MCF 10A (cell line): Measurements from ENCODE around the gene PROX2. TPM values are rescaled to one million over a fixed set of nuclear protein-coding genes. Genes with fewer than 3 reads are reported as not detected.

Source experiments
- Bru-seq: library from RNA; stranded (reverse); fragments of 400-500 nt; gene quantifications from one replicate; lab custom pipeline; 2021; lab: Mats Ljungman, UMichigan
- BruChase-seq, 2 experiments: library from RNA; stranded (reverse); fragments of 400-500 nt; gene quantifications; one replicate each; lab custom pipeline; 2021; lab: Mats Ljungman, UMichigan
- BruUV-seq: library from RNA; stranded (reverse); fragments of 400-500 nt; replicated peaks from 2 replicates; lab custom pipeline; 2021; lab: Mats Ljungman, UMichigan
- CTCF ChIA-PET: fragments of 300-600 bp; sonication (Branson Sonifier 250); formaldehyde crosslinking; extraction: SDS; loops from one replicate; lab custom pipeline; 2021; ENCODE audit warnings: antibody characterized with exemption, inconsistent platforms; lab: Yijun Ruan, JAX
- POLR2A ChIA-PET: fragments of 300-600, 350-650 bp; sonication (Branson Sonifier 250); formaldehyde crosslinking; extraction: SDS; loops from one replicate; lab custom pipeline; 2020; ENCODE audit warnings: antibody characterized with exemption, inconsistent platforms; lab: Yijun Ruan, JAX
- DNase-seq: peaks from one replicate; pipeline ENCODE4 v3.0.0-alpha.2; 2018; ENCODE audit not compliant: unreplicated experiment
- H3K27ac Mint-ChIP-seq: one replicate; pipeline ENCODE4 v1.8.0; 2022; ENCODE audit warnings: mild to moderate bottlenecking, low read depth, mixed read lengths; ENCODE audit not compliant: unreplicated experiment
- H3K27me3 Mint-ChIP-seq: one replicate; pipeline ENCODE4 v1.8.0; 2022; ENCODE audit warnings: mixed read lengths; ENCODE audit not compliant: insufficient read depth, unreplicated experiment
- H3K36me3 Mint-ChIP-seq: one replicate; pipeline ENCODE4 v1.8.0; 2022; ENCODE audit warnings: mild to moderate bottlenecking, moderate library complexity, mixed read lengths; ENCODE audit not compliant: insufficient read depth, unreplicated experiment
- H3K4me1 Mint-ChIP-seq: one replicate; pipeline ENCODE4 v1.8.0; 2022; ENCODE audit warnings: mixed read lengths; ENCODE audit not compliant: insufficient read depth, unreplicated experiment
- H3K4me3 Mint-ChIP-seq: one replicate; pipeline ENCODE4 v1.8.0; 2022; ENCODE audit warnings: mild to moderate bottlenecking, moderate library complexity, mixed read lengths; ENCODE audit not compliant: unreplicated experiment
- H3K9me3 Mint-ChIP-seq: one replicate; pipeline ENCODE4 v1.8.0; 2022; ENCODE audit warnings: mixed read lengths; ENCODE audit not compliant: unreplicated experiment
- intact Hi-C: fragments of 100-400 bp; cut with micrococcal nuclease; formaldehyde crosslinking; loops from 2 replicates; pipeline ENCODE4 v1.14.1; 2022
- long read RNA-seq: library from polyadenylated mRNA; stranded (forward); transcript quantifications from one replicate; pipeline ENCODE4 v2.0.0, GENCODE V29; 2022
- total RNA-seq: library from RNA; stranded (reverse); gene quantifications from 2 replicates; pipeline ENCODE4 v1.2.3, GENCODE V29; 2022
- TF ChIP-seq, protein P1 (sequence below): fragments of 200-600 bp; IDR thresholded peaks from one replicate; pipeline ENCODE4 v1.8.0; 2022; ENCODE audit warnings: antibody characterized with exemption, mild to moderate bottlenecking; ENCODE audit not compliant: unreplicated experiment

Gene PROX2, protein sequence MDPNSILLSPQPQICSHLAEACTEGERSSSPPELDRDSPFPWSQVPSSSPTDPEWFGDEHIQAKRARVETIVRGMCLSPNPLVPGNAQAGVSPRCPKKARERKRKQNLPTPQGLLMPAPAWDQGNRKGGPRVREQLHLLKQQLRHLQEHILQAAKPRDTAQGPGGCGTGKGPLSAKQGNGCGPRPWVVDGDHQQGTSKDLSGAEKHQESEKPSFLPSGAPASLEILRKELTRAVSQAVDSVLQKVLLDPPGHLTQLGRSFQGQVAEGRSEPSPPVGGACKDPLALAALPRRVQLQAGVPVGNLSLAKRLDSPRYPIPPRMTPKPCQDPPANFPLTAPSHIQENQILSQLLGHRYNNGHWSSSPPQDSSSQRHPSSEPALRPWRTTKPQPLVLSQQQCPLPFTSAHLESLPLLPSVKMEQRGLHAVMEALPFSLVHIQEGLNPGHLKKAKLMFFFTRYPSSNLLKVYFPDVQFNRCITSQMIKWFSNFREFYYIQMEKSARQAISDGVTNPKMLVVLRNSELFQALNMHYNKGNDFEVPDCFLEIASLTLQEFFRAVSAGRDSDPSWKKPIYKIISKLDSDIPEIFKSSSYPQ
- total RNA-seq = not detected in 2 replicates
- not detected for Bru-seq, nascent RNA
- BruChase-seq, experiment 1, labeled RNA remaining after a 6-hour chase = not detected
- BruChase-seq, experiment 2, labeled RNA remaining after a 2-hour chase = not detected
- long read RNA-seq = 0 reads

DNA sequence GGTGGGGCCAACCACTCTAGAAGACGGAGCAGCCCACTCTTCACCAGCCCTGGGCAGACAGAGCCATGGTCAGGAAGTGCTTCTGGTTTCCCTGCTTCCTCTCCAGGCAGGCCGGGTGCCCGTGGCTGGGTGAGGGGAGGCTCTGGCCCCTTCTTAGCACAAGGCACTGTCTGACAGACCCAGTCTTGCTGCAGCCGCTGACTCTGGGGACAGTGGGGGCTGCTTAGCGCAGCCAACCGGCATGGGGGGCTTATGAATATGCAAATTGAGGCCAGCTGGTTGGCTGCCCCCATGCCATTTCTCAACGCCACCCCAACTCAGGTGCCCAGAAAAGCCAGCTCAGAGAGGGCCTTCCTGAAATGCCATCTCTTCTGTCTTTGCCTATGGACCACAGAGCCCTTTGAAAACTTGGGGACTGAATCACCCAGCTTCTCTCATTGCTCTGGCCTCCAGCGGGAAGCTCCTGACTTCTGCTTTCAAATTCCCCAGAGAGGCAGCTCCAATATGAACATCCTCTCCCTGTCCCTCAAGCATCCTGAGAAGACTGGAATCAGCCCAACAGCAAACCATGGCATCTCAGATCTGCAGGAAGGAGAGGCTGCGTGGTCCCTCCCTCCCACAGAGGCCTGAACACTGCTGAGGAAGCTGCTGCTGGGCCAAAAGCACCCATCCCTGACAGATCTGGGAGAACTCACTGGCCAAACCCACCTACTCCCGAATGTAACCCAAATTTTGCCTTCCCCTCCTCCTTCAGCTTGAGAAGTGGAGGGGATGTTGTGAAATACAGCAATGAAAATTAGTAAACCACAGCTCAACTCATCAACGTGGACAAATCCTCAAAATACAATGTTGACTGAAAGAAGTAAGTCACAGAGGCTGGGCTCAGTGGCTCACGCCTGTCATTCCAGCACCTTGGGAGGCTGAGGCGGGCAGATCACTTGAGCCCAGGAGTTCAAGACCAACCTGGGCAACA lies at the start of gene PROX2:
TSS of gene PROX2 (minus strand) at position 205 of the 973 bp plus-strand sequence. CDS start 12,311 bp downstream, outside the sequence.
- H3K27me3 Mint-ChIP-seq = no peaks in the 10 kb centered on the region
- no peak within 1 kb of the TSS for H3K4me3 Mint-ChIP-seq
- H3K4me1 Mint-ChIP-seq = peaks cover 11% of the 10 kb centered on the region
- H3K9me3 Mint-ChIP-seq = no peaks in the 10 kb centered on the region
- ChIA-PET CTCF (interaction anchor here (2.1 to 15.4 kb wide), 5 partner anchors 14 to 212 kb away, joined by 9 to 204 read pairs (median 13); no protein-coding TSS in a partner anchor), POLR2A (interaction anchor here (0.5 to 1.2 kb wide), 4 partner anchors 13 to 303 kb away, joined by 3 to 5 read pairs (median 4); no protein-coding TSS in a partner anchor)
- H3K27ac Mint-ChIP-seq = no peak within 1 kb of the TSS
- no peak for DNase-seq
- TF ChIP-seq, protein P1, sequence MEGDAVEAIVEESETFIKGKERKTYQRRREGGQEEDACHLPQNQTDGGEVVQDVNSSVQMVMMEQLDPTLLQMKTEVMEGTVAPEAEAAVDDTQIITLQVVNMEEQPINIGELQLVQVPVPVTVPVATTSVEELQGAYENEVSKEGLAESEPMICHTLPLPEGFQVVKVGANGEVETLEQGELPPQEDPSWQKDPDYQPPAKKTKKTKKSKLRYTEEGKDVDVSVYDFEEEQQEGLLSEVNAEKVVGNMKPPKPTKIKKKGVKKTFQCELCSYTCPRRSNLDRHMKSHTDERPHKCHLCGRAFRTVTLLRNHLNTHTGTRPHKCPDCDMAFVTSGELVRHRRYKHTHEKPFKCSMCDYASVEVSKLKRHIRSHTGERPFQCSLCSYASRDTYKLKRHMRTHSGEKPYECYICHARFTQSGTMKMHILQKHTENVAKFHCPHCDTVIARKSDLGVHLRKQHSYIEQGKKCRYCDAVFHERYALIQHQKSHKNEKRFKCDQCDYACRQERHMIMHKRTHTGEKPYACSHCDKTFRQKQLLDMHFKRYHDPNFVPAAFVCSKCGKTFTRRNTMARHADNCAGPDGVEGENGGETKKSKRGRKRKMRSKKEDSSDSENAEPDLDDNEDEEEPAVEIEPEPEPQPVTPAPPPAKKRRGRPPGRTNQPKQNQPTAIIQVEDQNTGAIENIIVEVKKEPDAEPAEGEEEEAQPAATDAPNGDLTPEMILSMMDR = no peak
- intact Hi-C loops = no loop called here
- H3K36me3 Mint-ChIP-seq = no peaks in the 10 kb centered on the region
- no TSS peak for BruUV-seq

DNA sequence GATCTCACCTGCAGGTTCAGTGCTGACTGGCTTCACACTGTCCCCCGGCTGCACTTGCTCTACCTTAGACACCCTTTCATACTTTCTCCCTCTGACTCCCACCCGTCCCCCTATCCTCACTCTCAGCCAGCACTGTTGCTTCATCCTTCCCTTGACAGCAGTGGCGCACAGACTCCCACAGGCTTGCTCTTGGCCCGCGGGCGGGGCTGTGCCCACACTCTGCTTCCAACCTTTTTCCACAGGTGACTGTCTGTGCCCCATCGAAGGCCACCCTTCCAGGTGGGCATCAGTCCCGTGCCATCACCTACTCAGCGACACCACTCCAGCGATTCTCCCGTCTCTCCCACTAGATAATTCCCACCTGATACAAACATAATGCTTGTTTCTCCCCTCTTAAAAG lies 48.1 kb upstream of the PROX2 start:
- TF ChIP-seq, protein P1 = no peak
- DNase-seq = no peak
- Mint-ChIP-seq H3K4me3 (peak overlapping the region; percentile 23), H3K27ac (no peak overlapping the region), H3K27me3 (peaks cover 17% of the 10 kb centered on the region), H3K9me3 (no peaks in the 10 kb centered on the region), H3K36me3 (no peaks in the 10 kb centered on the region), H3K4me1 (peaks cover 5% of the 10 kb centered on the region)
- no TSS peak for BruUV-seq
- POLR2A ChIA-PET = interaction anchor here (1.3 to 1.6 kb wide), 2 partner anchors 12 to 41 kb away, joined by 8 to 9 read pairs; partner anchors contain the start of gene DLST
- CTCF ChIA-PET = interaction anchor here (0.9 kb wide), 1 partner anchor 63 kb away, joined by 5 read pairs; no protein-coding TSS in a partner anchor
- intact Hi-C loops = no loop called here

DNA sequence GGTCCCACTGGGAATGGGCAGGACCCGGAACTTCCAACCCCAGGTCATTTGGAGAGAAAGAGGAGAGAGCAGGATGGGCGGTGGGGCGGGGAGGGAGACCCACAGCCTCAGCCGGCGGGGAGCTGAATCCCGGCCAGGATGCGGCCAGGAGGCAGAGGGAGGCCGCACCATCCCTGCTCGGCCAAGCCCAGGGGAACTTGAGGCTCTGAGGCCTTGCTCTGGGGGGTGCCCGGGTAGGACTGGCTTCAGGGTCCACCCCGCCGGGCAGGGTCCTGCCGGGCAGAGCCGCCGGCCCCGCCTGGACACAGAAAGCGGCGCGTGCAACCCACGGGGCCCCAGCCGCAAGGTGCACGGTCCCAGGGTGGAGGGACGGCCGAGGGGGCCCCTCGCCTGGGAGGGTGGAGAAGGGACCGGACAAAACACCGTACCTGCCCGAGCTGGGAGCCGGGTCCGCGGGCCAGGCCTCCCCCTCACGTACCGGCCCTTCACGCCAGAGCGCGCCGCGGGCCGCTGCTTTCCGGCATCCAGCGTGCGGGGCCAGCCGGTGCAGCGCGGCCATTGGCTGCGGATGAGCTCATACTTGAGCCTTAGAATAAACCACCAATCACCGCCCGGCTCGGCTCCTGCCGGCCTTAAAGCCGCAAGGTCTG lies 46.9 kb upstream of the PROX2 start, which contains the start of gene RPS6KL1:
TSS of gene RPS6KL1 (minus strand) at position 509 of the 650 bp plus-strand sequence. CDS start 1,719 bp downstream, outside the sequence.
- ChIA-PET CTCF (interaction anchor here (0.6 to 1.4 kb wide), 8 partner anchors 9 to 586 kb away, joined by 3 to 8 read pairs (median 4); no protein-coding TSS in a partner anchor), POLR2A (interaction anchor here (0.6 to 1.6 kb wide), 4 partner anchors 13 to 133 kb away, joined by 3 to 9 read pairs (median 6); partner anchors contain the start of gene DLST)
- no peak within 1 kb of the TSS for H3K27ac Mint-ChIP-seq
- TF ChIP-seq, protein P1 = no peak
- no TSS peak for BruUV-seq
- peak within 1 kb of the TSS; percentile 61 for H3K4me3 Mint-ChIP-seq
- H3K4me1 Mint-ChIP-seq = peaks cover 5% of the 10 kb centered on the region
- intact Hi-C loops = no loop called here
- peaks cover 17% of the 10 kb centered on the region for H3K27me3 Mint-ChIP-seq
- H3K36me3 Mint-ChIP-seq = no peaks in the 10 kb centered on the region
- DNase-seq = peak; percentile 78
- no peaks in the 10 kb centered on the region for H3K9me3 Mint-ChIP-seq
